ENCODE results near the gene MADD. TPM values are rescaled to one million over a fixed set of nuclear protein-coding genes. Genes with fewer than 3 reads are reported as not detected.
A peak's percentile ranks its signal among the peaks of the same experiment; 100 is the strongest.

The MADD gene
- total RNA-seq, 5 donors from 2014 or later (not counting 1 experiment from before 2014, with no cell fraction given), result 116 to 189 (median 124) TPM

DNA sequence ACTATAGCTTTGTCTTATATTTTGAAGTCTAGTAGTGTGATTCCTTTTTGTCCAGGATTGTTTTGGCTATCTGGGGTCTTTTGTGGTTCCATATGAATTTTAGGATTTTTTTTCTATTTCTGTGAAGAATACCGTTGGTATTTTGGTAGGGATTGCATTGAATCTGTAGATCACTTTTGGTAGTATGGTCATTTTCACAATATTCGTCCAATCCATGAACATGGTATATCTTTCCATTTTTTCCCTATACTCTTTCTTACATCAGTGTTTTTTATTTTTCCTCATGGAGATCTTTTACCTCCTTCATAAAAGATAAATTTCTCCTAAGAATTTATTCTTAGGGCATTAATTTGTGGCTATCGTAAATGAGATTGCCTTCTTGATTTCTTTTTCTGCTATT lies 29.1 kb downstream of the MADD start:
- no peaks in the 10 kb centered on the region for H3K27me3 Mint-ChIP-seq
- Histone ChIP-seq H3K4me3 (ENCODE audit: control insufficient read depth in 1 of 2, extremely low read depth in 1 of 2, low read length in 1 of 2) (no peak overlapping the region), H3K27me3 (replicated peaks in 1 of 2; ENCODE audit: control insufficient read depth in 2 of 2, extremely low read depth in 1 of 2, insufficient read depth in 2 of 2, low read length in 1 of 2) (no peaks in the 10 kb centered on the region), H3K27ac (ENCODE audit: low read length) (no peak overlapping the region), H3K9me3 (no peaks in the 10 kb centered on the region), H3K4me1 (ENCODE audit: control insufficient read depth in 1 of 2, extremely low read depth in 1 of 2, insufficient read depth in 2 of 2, low read length in 2 of 2) (no peaks in the 10 kb centered on the region), H3K36me3 (ENCODE audit: control insufficient read depth in 2 of 2, extremely low read depth in 1 of 2, insufficient read depth in 1 of 2, low read length in 1 of 2) (peaks cover 19 to 72% of the 10 kb centered on the region in 2 donors)
- no peak overlapping the region for H3K27ac Mint-ChIP-seq
- peaks cover 5 to 7% (median 5%) of the 10 kb centered on the region in 3 donors for H3K9me3 Mint-ChIP-seq
- H3K4me3 Mint-ChIP-seq, result no peak overlapping the region
- peaks cover 0 to 7% (median 6%) of the 10 kb centered on the region in 3 donors for H3K4me1 Mint-ChIP-seq
- no peak for ATAC-seq (replicated peaks in 1 of 4)
- ChIA-PET POLR2A (interaction anchor here in 1 of 2 donors (0.9 kb wide), 1 partner anchor 84 kb away, joined by 5 read pairs; the partner anchor contains the start of gene DDB2), CTCF (no interaction called here)
- DNase-seq, result no peak
- no CpG with 5 or more reads among the region's 3 CpGs for WGBS (ENCODE audit: insufficient coverage)
- peaks cover 73% of the 10 kb centered on the region for H3K36me3 Mint-ChIP-seq

DNA sequence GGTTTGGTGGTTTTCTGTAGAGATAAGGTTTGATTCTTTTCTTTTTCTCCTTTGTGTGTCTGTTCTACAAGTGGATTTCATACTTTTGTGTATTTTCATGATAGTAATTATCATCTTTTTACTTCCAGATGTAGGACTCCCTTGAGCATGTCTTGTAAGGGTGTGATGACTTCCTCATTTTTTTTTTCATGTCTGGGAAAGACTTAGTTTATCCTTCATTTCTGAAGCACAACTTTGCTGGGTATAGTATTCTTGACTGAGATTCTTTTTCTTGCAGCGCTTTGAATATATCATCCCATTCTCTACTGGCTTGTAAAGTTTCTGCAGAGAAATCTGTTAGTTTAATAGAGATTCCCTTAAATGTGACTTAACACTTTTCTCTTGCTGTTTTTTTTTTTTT lies 32.9 kb downstream of the MADD start:
- Mint-ChIP-seq H3K4me3 (no peak overlapping the region), H3K27ac (peak overlapping the region in 1 of 2 donors; percentile 21), H3K9me3 (peaks cover 5 to 7% (median 5%) of the 10 kb centered on the region in 3 donors), H3K4me1 (peaks cover 6 to 7% (median 6%) of the 10 kb centered on the region in 3 donors), H3K27me3 (no peaks in the 10 kb centered on the region), H3K36me3 (peaks cover 72% of the 10 kb centered on the region)
- DNase-seq (no peak), ATAC-seq (replicated peaks in 1 of 4) (no peak)
- Histone ChIP-seq H3K27ac (ENCODE audit: low read length) (no peak overlapping the region), H3K36me3 (ENCODE audit: control insufficient read depth in 2 of 2, extremely low read depth in 1 of 2, insufficient read depth in 1 of 2, low read length in 1 of 2) (peaks cover 17 to 80% of the 10 kb centered on the region in 2 donors), H3K4me1 (ENCODE audit: control insufficient read depth in 1 of 2, extremely low read depth in 1 of 2, insufficient read depth in 2 of 2, low read length in 2 of 2) (no peaks in the 10 kb centered on the region), H3K27me3 (replicated peaks in 1 of 2; ENCODE audit: control insufficient read depth in 2 of 2, extremely low read depth in 1 of 2, insufficient read depth in 2 of 2, low read length in 1 of 2) (no peaks in the 10 kb centered on the region), H3K4me3 (ENCODE audit: control insufficient read depth in 1 of 2, extremely low read depth in 1 of 2, low read length in 1 of 2) (no peak overlapping the region), H3K9me3 (no peaks in the 10 kb centered on the region)
- WGBS (ENCODE audit: insufficient coverage), result no CpG with 5 or more reads among the region's 1 CpG
- ChIA-PET CTCF (interaction anchor here in 1 of 2 donors (0.6 kb wide), 1 partner anchor 105 kb away, joined by 6 read pairs; no protein-coding TSS in a partner anchor), POLR2A (interaction anchor here in 1 of 2 donors (0.6 kb wide), 1 partner anchor 153 kb away, joined by 10 read pairs; no protein-coding TSS in a partner anchor)

DNA sequence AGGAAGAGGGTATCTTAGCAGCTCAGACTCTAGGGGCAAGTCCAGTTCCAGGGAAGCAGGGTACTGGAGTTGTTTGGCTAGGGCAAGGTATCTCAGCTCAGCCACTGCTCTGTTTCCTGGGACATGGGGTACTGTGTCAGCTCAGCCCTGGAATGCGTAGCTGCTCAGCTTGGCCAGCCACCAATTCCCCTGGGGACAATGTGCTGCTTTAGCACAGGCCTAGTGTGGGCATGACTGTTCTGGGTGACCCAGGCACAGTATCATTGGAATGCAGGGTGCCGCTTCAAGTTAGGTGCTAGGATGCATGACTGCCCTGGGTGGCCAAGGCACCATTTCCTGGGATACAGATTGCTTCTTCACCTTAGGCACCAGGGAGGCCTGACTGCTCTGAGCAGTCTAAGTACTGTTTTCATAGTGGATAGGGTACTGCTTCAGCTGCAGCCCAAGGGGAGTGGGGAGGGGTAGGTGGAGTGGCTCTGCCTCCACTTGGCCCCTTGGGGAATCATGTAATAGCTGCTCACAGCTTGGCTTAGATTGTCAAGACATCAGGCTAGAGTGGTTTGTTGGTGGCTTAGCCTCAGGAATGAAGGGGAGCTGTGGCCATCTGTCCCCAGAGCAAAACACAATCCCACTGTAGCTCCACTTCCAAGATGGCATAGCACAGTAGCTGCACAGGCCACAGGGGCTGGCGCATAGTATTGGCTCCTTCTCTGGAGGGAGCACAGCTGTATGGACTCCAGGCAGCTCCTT lies 36.0 kb downstream of the MADD start:
- DNase-seq (no peak), ATAC-seq (replicated peaks in 1 of 4) (no peak)
- H3K27ac ChIP-seq (ENCODE audit: low read length), result no peak overlapping the region
- Mint-ChIP-seq H3K4me3 (no peak overlapping the region), H3K27me3 (no peaks in the 10 kb centered on the region), H3K9me3 (peaks cover 5 to 7% (median 5%) of the 10 kb centered on the region in 3 donors), H3K27ac (no peak overlapping the region), H3K36me3 (peaks cover 63% of the 10 kb centered on the region), H3K4me1 (peaks cover 0 to 6% (median 5%) of the 10 kb centered on the region in 3 donors)
- H3K27me3 ChIP-seq (replicated peaks in 1 of 2; ENCODE audit: control insufficient read depth in 2 of 2, extremely low read depth in 1 of 2, insufficient read depth in 2 of 2, low read length in 1 of 2), result no peaks in the 10 kb centered on the region
- no peak overlapping the region for H3K4me3 ChIP-seq (ENCODE audit: control insufficient read depth in 1 of 2, extremely low read depth in 1 of 2, low read length in 1 of 2)
- POLR2A ChIA-PET, result interaction anchor here (0.6 kb wide), 4 partner anchors 8 to 118 kb away, joined by 3 to 5 read pairs (median 4); no protein-coding TSS in a partner anchor
- CTCF ChIA-PET, result interaction anchor here in 1 of 2 donors (0.6 kb wide), 2 partner anchors 73 to 149 kb away, joined by 5 to 6 read pairs; no protein-coding TSS in a partner anchor
- no peaks in the 10 kb centered on the region for H3K9me3 ChIP-seq
- 100% methylated on average over 2 of the region's 3 CpGs for WGBS (ENCODE audit: insufficient coverage)
- H3K36me3 ChIP-seq (ENCODE audit: control insufficient read depth in 2 of 2, extremely low read depth in 1 of 2, insufficient read depth in 1 of 2, low read length in 1 of 2), result peaks cover 11 to 93% of the 10 kb centered on the region in 2 donors
- H3K4me1 ChIP-seq (ENCODE audit: control insufficient read depth in 1 of 2, extremely low read depth in 1 of 2, insufficient read depth in 2 of 2, low read length in 2 of 2), result no peaks in the 10 kb centered on the region

DNA sequence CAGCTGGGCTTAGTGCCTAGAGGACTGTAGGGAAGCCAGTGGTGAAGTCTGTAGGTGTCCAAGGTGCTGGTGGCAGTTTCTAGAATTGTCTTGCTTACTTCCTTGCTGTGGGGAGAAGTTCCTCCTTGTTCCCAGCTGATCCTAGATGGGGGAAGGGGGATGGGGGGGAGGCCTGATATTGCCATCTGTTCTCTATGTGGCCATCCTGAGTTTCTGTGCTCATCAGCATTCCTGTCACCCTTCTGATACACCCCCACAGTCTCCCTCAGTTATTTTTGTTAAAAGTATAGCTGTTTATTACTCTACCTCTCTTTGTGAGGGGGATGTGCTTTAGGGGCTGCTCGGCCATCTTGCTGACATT lies 36.5 kb downstream of the MADD start:
- H3K9me3 Mint-ChIP-seq, result peaks cover 5 to 7% (median 5%) of the 10 kb centered on the region in 3 donors
- H3K4me3 Mint-ChIP-seq, result no peak overlapping the region
- H3K27me3 ChIP-seq (replicated peaks in 1 of 2; ENCODE audit: control insufficient read depth in 2 of 2, extremely low read depth in 1 of 2, insufficient read depth in 2 of 2, low read length in 1 of 2), result no peaks in the 10 kb centered on the region
- H3K27me3 Mint-ChIP-seq, result no peaks in the 10 kb centered on the region
- no peaks in the 10 kb centered on the region for H3K9me3 ChIP-seq
- no CpG with 5 or more reads among the region's 1 CpG for WGBS (ENCODE audit: insufficient coverage)
- DNase-seq (no peak), ATAC-seq (replicated peaks in 1 of 4) (no peak)
- ChIA-PET CTCF (interaction anchor here in 1 of 2 donors (0.6 kb wide), 1 partner anchor 74 kb away, joined by 5 read pairs; no protein-coding TSS in a partner anchor), POLR2A (interaction anchor here in 1 of 2 donors (0.6 to 0.7 kb wide), 4 partner anchors 12 to 1533 kb away, joined by 3 to 7 read pairs (median 4); no protein-coding TSS in a partner anchor)
- H3K36me3 Mint-ChIP-seq, result peaks cover 59% of the 10 kb centered on the region
- no peak overlapping the region for H3K27ac Mint-ChIP-seq
- peaks cover 0 to 6% (median 3%) of the 10 kb centered on the region in 3 donors for H3K4me1 Mint-ChIP-seq
- H3K36me3 ChIP-seq (ENCODE audit: control insufficient read depth in 2 of 2, extremely low read depth in 1 of 2, insufficient read depth in 1 of 2, low read length in 1 of 2), result peaks cover 11 to 93% of the 10 kb centered on the region in 2 donors
- no peak overlapping the region for H3K4me3 ChIP-seq (ENCODE audit: control insufficient read depth in 1 of 2, extremely low read depth in 1 of 2, low read length in 1 of 2)
- H3K27ac ChIP-seq (ENCODE audit: low read length), result no peak overlapping the region
- H3K4me1 ChIP-seq (ENCODE audit: control insufficient read depth in 1 of 2, extremely low read depth in 1 of 2, insufficient read depth in 2 of 2, low read length in 2 of 2), result no peaks in the 10 kb centered on the region

DNA sequence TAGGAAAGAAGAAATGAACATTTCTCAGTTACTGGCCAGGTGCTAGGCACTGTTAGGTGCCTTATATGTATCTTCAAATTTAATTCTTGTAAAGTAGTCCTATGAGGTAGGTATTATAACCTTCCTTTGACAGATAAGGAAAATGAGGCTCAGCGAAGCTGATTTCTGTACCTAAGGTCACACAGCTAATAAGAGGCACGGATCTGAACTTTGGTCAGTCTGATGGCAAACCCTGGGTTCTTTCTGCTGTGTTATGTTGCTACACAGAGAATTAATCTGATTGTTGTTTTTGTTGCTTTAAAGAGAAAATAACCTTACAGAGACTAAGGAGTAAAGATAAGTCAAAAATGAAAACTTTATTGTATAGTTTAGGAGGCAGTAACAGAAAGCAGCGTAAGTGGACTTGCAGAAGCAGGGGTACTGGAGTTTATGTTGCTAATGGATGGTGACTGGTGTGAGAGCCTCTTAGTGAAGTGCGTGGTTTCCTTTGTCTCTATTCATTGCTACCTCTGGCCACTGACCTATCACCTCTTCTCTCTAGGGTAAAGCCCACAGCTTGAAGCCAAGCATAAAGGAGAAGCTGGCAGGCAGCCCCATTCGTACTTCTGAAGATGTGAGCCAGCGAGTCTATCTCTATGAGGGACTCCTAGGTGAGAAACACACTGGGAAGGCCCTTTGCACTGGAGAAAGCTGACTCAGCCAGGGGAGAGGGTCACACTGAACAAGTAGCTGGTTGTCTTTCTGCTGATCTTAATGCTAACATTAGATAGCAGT lies 38.3 kb downstream of the MADD start:
- 89% methylated on average over 3 of the region's 6 CpGs for WGBS (ENCODE audit: insufficient coverage)

DNA sequence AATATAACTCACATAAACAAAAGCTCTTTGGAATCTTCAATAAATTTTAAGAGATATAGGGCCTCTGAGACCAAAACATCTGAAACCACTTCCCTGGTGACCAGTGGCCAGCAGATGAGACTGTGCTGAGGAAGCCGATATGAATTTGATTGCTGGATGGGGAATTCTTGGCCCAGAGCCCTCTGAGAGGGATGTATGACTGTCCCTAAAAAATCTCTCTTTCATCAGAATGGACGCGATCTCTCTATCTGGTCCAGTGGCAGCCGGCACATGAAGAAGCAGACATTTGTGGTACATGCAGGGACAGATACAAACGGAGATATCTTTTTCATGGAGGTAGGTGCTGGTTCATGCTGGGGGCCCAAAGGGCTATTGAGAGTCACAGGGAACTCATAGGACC lies 45.1 kb downstream of the MADD start:
- Mint-ChIP-seq H3K27ac (no peak overlapping the region), H3K36me3 (peaks cover 30% of the 10 kb centered on the region), H3K27me3 (no peaks in the 10 kb centered on the region), H3K4me3 (no peak overlapping the region), H3K9me3 (no peaks in the 10 kb centered on the region), H3K4me1 (peaks cover 0 to 3% (median 0%) of the 10 kb centered on the region in 3 donors)
- WGBS (ENCODE audit: insufficient coverage), result no CpG with 5 or more reads among the region's 5 CpGs
- Histone ChIP-seq H3K9me3 (no peaks in the 10 kb centered on the region), H3K27ac (ENCODE audit: low read length) (no peak overlapping the region), H3K36me3 (ENCODE audit: control insufficient read depth in 2 of 2, extremely low read depth in 1 of 2, insufficient read depth in 1 of 2, low read length in 1 of 2) (peaks cover 7 to 78% of the 10 kb centered on the region in 2 donors), H3K4me1 (ENCODE audit: control insufficient read depth in 1 of 2, extremely low read depth in 1 of 2, insufficient read depth in 2 of 2, low read length in 2 of 2) (no peaks in the 10 kb centered on the region), H3K27me3 (replicated peaks in 1 of 2; ENCODE audit: control insufficient read depth in 2 of 2, extremely low read depth in 1 of 2, insufficient read depth in 2 of 2, low read length in 1 of 2) (no peaks in the 10 kb centered on the region), H3K4me3 (ENCODE audit: control insufficient read depth in 1 of 2, extremely low read depth in 1 of 2, low read length in 1 of 2) (no peak overlapping the region)
- ChIA-PET CTCF (no interaction called here), POLR2A (interaction anchor here (0.5 to 0.7 kb wide), 2 partner anchors 11 to 18 kb away, joined by 3 to 4 read pairs; no protein-coding TSS in a partner anchor)
- no peak for ATAC-seq (replicated peaks in 1 of 4)
- no peak for DNase-seq

More for the DNA sequence above, 38.3 kb downstream of the MADD start:
- Mint-ChIP-seq H3K27me3 (no peaks in the 10 kb centered on the region), H3K4me3 (no peak overlapping the region), H3K36me3 (peaks cover 44% of the 10 kb centered on the region), H3K9me3 (no peaks in the 10 kb centered on the region), H3K27ac (no peak overlapping the region), H3K4me1 (peaks cover 0 to 6% (median 0%) of the 10 kb centered on the region in 3 donors)
- Histone ChIP-seq H3K4me1 (ENCODE audit: control insufficient read depth in 1 of 2, extremely low read depth in 1 of 2, insufficient read depth in 2 of 2, low read length in 2 of 2) (no peaks in the 10 kb centered on the region), H3K27ac (ENCODE audit: low read length) (no peak overlapping the region), H3K27me3 (replicated peaks in 1 of 2; ENCODE audit: control insufficient read depth in 2 of 2, extremely low read depth in 1 of 2, insufficient read depth in 2 of 2, low read length in 1 of 2) (no peaks in the 10 kb centered on the region), H3K9me3 (no peaks in the 10 kb centered on the region), H3K36me3 (ENCODE audit: control insufficient read depth in 2 of 2, extremely low read depth in 1 of 2, insufficient read depth in 1 of 2, low read length in 1 of 2) (peaks cover 7 to 93% of the 10 kb centered on the region in 2 donors), H3K4me3 (ENCODE audit: control insufficient read depth in 1 of 2, extremely low read depth in 1 of 2, low read length in 1 of 2) (no peak overlapping the region)
- POLR2A ChIA-PET, result interaction anchor here in 1 of 2 donors (0.7 kb wide), 1 partner anchor 13 kb away, joined by 4 read pairs; no protein-coding TSS in a partner anchor
- CTCF ChIA-PET, result no interaction called here
- ATAC-seq (replicated peaks in 1 of 4) (no peak), DNase-seq (no peak)

Data from T-cell (primary cell).